HG03135 (cell line): Measurements from ENCODE around the gene COL4A1.

Experiments used
- ATAC-seq: cut with Tn5 transposase; IDR thresholded peaks from one replicate; pipeline ENCODE4 v1.9.1; 2021; ENCODE audit warnings: mild to moderate bottlenecking, moderate library complexity; ENCODE audit not compliant: unreplicated experiment

COL4A1 gene

GRCh38 chr13:110151462-110151861 lies 155.5 kb downstream of the COL4A1 start:
- ATAC-seq: no peak

GRCh38 chr13:110150384-110151101 lies 156.4 kb downstream of the COL4A1 start:
- ATAC-seq: no peak

- no peak for ATAC-seq
Observed at GRCh38 chr13:110149036-110149435, 157.9 kb downstream of the COL4A1 start.

GRCh38 chr13:110140099-110140498 lies 166.9 kb downstream of the COL4A1 start:
- ATAC-seq: no peak

- no peak for ATAC-seq
Observed at GRCh38 chr13:110138700-110139036, 168.3 kb downstream of the COL4A1 start.

GRCh38 chr13:110138010-110138699 lies 168.8 kb downstream of the COL4A1 start:
- peak; percentile 58 for ATAC-seq

- ATAC-seq: peak; percentile 63
Observed at GRCh38 chr13:110137680-110138009, 169.3 kb downstream of the COL4A1 start.

- ATAC-seq: no peak
Observed at GRCh38 chr13:110136660-110137585, 170.0 kb downstream of the COL4A1 start.

- ATAC-seq: no peak
Observed at GRCh38 chr13:110135977-110136597, 170.9 kb downstream of the COL4A1 start.

- ATAC-seq: no peak
Observed at GRCh38 chr13:110134801-110135200, 172.2 kb downstream of the COL4A1 start.

- no peak for ATAC-seq
Observed at GRCh38 chr13:110133425-110134235, 173.3 kb downstream of the COL4A1 start.

GRCh38 chr13:110132225-110132982 lies 174.6 kb downstream of the COL4A1 start:
- no peak for ATAC-seq

- ATAC-seq: no peak
Observed at GRCh38 chr13:110131424-110131823, 175.5 kb downstream of the COL4A1 start.

- ATAC-seq: no peak
Observed at GRCh38 chr13:110130431-110130830, 176.5 kb downstream of the COL4A1 start.

GRCh38 chr13:110129539-110130186 lies 177.3 kb downstream of the COL4A1 start:
- ATAC-seq: no peak

GRCh38 chr13:110129076-110129475 lies 177.9 kb downstream of the COL4A1 start:
- no peak for ATAC-seq

- no peak for ATAC-seq
Observed at GRCh38 chr13:110128546-110128945, 178.4 kb downstream of the COL4A1 start.

GRCh38 chr13:110127986-110128511 lies 178.9 kb downstream of the COL4A1 start:
- ATAC-seq: no peak
